Measurements from ENCODE around the gene RAB12.

The RAB12 gene

GRCh38 chr18:8673256-8674209, 64.3 kb downstream of the RAB12 start:
- TF ChIP-seq CTCF (IDR thresholded peaks at IDR 0.05; ENCODE audit: extremely low read depth, insufficient read depth, missing control alignments), result no peak
- peak; percentile 49 for DNase-seq (ENCODE audit: low spot score)
- in situ Hi-C loops (cut with MboI; ENCODE audit: low pct_unique_long_range_greater_than_20kb, low sequenced_read_pairs, unreplicated experiment), result loop anchor here (25.0 kb wide), 2 partner anchors 314 to 839 kb away; no protein-coding TSS in a partner anchor

- in situ Hi-C loops (cut with MboI; ENCODE audit: low pct_unique_long_range_greater_than_20kb, low sequenced_read_pairs, unreplicated experiment), result no loop called here
- TF ChIP-seq CTCF (IDR thresholded peaks at IDR 0.05; ENCODE audit: extremely low read depth, insufficient read depth, missing control alignments), result no peak
- no peak for DNase-seq (ENCODE audit: low spot score)
These were observed 65.8 kb downstream of the RAB12 start for GRCh38 chr18:8675057-8675456.

GRCh38 chr18:8681196-8681595, 72.0 kb downstream of the RAB12 start:
- no peak for DNase-seq (ENCODE audit: low spot score)
- no peak for TF ChIP-seq CTCF (IDR thresholded peaks at IDR 0.05; ENCODE audit: extremely low read depth, insufficient read depth, missing control alignments)
- in situ Hi-C loops (cut with MboI; ENCODE audit: low pct_unique_long_range_greater_than_20kb, low sequenced_read_pairs, unreplicated experiment), result no loop called here

- no peak for TF ChIP-seq CTCF (IDR thresholded peaks at IDR 0.05; ENCODE audit: extremely low read depth, insufficient read depth, missing control alignments)
- DNase-seq (ENCODE audit: low spot score), result no peak
- in situ Hi-C loops (cut with MboI; ENCODE audit: low pct_unique_long_range_greater_than_20kb, low sequenced_read_pairs, unreplicated experiment), result no loop called here
These were observed 75.3 kb downstream of the RAB12 start for GRCh38 chr18:8684577-8684976.

- TF ChIP-seq CTCF (IDR thresholded peaks at IDR 0.05; ENCODE audit: extremely low read depth, insufficient read depth, missing control alignments), result no peak
- no peak for DNase-seq (ENCODE audit: low spot score)
- in situ Hi-C loops (cut with MboI; ENCODE audit: low pct_unique_long_range_greater_than_20kb, low sequenced_read_pairs, unreplicated experiment), result no loop called here
These were observed 76.1 kb downstream of the RAB12 start for GRCh38 chr18:8685141-8685913.

GRCh38 chr18:8685914-8686216, 76.6 kb downstream of the RAB12 start:
- TF ChIP-seq CTCF (IDR thresholded peaks at IDR 0.05; ENCODE audit: extremely low read depth, insufficient read depth, missing control alignments), result no peak
- DNase-seq (ENCODE audit: low spot score), result no peak
- in situ Hi-C loops (cut with MboI; ENCODE audit: low pct_unique_long_range_greater_than_20kb, low sequenced_read_pairs, unreplicated experiment), result no loop called here
